Skeletal muscle cell (primary cell): Measurements from ENCODE around the gene CDC14B.
"Not testable (repeated sequence)": the region's sequence is repeated elsewhere in the genome, so short reads cannot be mapped to it uniquely, and the experiment has no call there.

Experiments used
- DNase-seq: peaks from one replicate; pipeline ENCODE4 v3.0.0-alpha.2; 2010; ENCODE audit warnings: low read depth
- H3K4me3 ChIP-seq: 2 replicates; pipeline ENCODE4 v1.5.1; 2011; ENCODE audit warnings: low read depth, mild to moderate bottlenecking, control low read depth, low read length, moderate library complexity

The CDC14B gene

DNA sequence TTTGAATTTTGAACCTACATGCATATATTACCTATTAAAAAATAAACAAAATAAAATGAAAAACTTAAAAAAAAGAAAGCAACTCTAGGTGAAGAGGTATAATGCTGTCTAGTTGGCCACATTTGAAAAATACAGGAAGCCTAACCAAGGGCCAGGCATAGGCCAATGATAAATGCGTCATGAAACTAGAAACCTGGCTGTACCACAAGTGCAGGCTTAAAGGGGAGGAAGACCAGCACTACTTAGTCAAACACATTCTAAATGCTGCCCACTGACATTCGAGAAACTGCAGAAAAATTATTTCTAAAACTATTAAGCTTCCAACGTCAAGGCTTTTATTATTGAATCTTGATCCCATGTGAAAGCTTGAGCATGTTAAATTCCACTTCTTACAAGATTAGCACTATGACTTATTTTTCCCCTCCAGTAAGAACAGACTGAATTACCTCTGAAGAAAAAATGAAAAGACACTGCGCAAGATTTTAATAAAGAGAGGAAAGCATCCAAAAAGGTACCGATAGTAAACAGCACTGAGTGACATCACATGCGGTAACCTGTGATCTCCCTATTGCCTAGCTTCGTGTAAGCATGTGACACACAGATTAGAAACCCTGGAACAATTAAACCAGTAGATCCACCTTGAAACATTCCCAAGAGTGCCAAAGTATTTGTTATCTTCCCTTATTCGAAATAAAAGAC lies 16.2 kb downstream of the CDC14B start:
- DNase-seq: no peak
- H3K4me3 ChIP-seq: no peak overlapping the region

DNA sequence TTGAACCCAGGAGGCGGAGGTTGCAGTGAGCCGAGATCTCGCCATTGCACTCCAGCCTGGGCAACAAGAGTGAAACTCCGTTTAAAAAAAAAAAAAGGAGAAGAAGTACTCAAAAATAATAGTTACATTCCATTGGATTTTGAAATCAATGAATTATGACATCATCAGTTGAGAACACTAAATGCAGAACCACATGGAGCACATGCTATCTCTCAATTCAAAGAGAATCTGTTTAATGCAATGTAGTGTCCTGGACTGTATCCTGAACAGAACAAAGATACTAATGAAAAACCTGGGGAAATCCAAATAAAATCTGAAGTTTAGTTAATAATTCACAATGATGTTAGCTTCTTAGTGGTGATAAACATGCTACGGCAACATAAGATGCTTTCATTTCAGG lies 20.3 kb downstream of the CDC14B start:
- DNase-seq: no peak
- no peak overlapping the region for H3K4me3 ChIP-seq

DNA sequence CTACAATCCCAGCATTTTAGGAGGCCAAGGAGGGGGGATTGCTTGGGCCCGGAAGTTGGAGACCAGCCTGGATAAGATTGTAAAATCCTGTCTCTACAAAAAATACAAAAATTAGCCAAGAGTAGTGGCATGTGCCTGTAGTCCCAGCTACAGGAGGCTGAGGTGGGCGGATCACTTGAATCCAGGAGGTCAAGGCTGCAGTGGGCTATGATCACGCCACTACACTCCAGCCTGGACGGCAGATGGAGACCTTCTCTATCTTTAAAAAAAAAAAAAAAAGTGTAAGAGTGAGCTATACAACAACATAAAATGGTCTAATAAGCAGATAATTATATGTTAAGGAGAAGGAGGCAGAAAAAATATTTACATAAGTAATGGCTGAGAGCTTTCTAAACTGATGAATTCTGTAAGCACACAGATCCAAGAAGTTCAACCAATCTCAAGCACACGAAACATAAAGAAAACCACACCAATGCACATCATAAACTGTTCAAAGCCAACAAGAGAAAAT lies 23.0 kb downstream of the CDC14B start:
- H3K4me3 ChIP-seq: no peak overlapping the region
- no peak for DNase-seq

DNA sequence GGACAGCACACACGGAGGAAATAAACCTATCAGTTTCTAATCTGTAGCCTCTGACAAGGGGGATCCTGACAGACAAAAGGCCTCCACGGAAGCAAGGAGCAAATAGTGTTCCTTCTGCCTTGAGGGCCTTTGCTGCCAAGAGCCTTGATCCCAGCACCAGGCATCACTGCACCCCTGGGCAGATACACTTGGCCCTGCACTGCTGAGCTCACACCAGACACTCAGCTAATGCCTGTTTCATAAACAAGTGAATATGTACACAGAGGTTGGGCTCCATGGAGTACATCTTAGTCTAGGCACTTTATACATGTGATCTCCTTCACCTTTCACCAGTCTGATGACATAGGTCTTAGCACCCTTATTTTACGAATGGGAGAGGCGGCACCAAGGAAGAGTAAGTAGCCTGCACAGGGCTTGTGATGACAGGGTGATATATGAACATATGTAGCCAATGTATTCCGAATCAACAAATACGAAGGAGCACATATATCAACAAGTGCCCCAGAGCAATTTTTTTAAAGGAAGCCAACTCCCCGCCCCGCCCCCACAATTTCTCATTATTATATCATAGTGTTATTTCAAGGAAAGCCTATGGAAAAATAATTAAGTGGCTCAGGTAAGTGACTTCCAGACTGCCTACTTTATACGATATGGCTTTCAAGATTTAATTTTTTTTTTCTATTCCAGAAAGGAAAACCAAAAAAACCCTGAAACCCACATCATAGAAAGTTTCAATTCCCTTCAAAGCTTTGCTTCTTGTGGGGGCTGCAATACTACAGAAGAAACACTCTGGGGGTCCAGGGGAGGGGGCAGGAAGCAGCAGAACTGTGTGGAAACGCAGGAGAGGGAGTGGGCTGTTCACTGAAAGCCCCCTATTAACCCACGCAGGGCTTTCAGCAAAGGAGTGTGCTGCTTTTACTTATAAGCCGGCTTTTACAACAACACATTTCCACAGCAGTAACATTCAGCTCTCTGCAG lies 32.0 kb downstream of the CDC14B start:
- DNase-seq: no peak
- H3K4me3 ChIP-seq: no peak overlapping the region

DNA sequence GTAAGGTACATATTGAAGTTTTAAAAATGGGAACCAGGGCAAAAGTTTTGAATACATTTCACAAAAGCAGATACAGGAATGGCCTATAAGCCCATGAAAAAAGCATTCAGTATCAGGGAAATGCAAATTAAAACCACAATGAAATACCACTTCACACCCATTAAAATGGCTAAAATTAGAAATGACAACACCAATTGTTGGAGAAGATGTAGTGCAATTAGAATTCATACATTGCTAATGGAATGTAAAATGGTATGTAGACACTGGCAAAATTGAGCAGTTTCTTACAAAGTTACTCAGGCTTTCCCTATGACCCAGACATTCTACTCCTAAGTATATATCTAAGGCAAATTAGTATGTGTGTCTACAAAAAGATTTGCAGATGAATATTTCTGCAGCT lies 34.2 kb downstream of the CDC14B start:
- H3K4me3 ChIP-seq: no peak overlapping the region
- DNase-seq: no peak

DNA sequence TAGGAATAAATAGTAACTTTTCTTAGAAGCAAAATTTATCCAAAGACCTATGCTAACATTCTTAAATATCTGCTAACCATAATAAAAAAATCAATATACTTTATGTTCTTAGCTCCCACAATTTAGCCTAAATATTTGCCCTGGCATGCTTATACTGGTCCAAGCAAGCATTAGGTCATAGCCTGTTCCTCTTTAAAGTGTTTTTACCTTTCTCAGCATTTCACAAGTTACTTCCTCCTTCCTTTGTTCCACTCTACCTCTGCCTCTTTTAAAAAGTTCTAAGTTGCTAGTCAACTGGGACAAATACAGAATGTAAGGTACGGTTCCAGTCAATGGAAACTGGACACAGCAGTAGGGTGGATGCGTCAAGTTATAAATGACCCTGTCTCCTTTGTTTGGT lies 37.4 kb downstream of the CDC14B start:
- not testable (repeated sequence) for H3K4me3 ChIP-seq, DNase-seq

DNA sequence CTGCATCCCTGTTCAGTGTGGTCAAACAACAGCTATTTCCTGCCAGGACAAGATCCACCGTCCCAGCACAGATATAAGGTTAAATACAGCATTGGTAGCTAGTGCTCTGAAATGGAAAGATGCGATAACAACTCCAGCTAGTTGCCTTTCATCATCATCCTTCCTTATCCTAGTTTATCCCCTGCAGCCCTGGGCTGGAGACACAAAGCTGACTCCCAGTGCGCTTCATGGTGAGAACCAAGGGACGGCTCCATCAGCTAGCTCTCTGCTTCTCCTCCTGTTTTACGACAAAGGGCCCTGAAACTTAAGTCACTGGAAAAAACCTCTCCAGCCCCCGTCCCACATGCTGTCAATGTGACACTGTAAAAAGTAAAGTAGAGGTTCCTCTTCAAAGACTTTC lies 37.9 kb downstream of the CDC14B start:
- DNase-seq: no peak
- H3K4me3 ChIP-seq: no peak overlapping the region

DNA sequence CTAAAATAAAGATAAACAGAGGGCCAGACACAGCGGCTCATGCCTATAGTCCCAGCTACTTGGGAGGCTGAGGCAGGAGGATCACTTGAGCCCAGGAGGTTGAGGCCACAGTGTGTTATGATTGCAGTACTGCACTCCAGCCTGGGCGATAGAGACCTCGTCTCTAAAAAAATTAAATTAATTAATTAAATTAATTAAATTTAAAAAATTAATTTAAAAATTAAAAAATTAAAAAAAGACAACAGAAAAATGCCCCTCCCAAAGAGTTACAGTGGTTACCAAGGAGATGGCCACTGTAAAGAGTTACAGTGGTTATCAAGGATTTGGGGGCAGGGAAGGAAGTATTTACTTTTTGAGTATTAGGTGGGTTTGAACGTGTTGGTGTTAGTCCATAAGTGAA lies 38.3 kb downstream of the CDC14B start:
- no peak for DNase-seq
- no peak overlapping the region for H3K4me3 ChIP-seq

DNA sequence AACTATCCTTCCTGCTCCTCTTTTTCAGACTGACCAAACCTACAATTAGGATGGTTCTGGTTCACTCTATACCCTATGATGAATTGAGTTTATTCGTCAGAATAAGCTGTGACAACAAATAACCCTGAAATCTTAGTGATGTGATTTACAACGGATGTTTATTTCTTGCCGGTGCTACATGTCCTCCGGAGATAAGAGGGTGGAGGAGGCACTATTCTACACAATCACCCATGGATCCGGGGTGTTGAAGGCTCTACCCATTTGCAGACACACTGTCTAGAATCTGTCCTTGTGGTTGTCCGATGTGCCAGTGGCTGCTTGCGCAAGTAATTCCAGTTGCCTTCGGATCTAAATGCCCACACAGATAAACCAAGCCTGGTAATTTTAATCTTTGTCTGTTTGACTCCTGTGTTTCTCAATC lies 44.7 kb downstream of the CDC14B start:
- DNase-seq: no peak
- H3K4me3 ChIP-seq: no peak overlapping the region

DNA sequence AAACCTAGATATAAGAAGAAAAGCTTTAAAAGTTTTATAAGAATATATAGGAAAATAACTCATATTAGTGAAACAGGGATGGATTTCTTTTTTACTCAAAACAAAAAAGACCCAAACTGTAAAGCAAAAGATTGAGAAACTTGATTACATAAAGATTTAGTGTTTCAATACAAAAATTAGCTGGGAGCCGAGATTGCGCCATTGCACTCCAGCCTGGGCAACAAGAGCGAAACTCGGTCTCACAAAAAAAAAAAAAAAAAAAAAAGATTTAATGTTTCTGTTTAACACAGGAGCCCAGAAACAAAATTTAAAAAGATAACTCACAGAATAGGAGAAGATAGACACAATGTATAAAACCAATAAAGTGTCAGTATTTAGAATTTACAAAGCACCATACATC lies 45.2 kb downstream of the CDC14B start:
- H3K4me3 ChIP-seq: no peak overlapping the region
- DNase-seq: no peak

DNA sequence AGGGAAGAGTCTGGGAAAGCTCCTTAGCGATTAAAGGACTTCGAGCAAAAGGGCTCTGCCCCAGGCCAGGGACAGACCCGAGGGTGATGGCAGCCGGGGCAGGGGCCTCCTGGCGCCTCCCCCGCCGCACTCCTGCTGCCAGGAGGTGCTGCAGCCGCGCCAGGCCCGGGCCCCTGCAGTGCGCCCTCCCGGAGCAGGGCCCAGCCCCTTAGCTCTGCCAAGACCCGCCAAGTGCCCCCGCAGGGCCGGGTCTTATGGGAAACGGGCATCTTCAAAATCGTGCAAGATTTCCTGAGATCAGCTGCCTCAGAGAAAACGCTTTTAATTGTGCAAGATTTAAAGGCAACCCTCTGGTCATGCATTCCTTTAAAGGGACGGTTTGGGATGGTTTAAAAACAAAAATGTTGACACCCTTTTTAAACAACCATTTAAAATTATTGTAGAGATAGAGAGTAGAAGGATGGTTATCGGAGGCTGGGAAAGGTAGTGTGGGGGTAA lies 52.4 kb downstream of the CDC14B start:
- H3K4me3 ChIP-seq: peak overlapping the region; percentile 61
- DNase-seq: no peak

DNA sequence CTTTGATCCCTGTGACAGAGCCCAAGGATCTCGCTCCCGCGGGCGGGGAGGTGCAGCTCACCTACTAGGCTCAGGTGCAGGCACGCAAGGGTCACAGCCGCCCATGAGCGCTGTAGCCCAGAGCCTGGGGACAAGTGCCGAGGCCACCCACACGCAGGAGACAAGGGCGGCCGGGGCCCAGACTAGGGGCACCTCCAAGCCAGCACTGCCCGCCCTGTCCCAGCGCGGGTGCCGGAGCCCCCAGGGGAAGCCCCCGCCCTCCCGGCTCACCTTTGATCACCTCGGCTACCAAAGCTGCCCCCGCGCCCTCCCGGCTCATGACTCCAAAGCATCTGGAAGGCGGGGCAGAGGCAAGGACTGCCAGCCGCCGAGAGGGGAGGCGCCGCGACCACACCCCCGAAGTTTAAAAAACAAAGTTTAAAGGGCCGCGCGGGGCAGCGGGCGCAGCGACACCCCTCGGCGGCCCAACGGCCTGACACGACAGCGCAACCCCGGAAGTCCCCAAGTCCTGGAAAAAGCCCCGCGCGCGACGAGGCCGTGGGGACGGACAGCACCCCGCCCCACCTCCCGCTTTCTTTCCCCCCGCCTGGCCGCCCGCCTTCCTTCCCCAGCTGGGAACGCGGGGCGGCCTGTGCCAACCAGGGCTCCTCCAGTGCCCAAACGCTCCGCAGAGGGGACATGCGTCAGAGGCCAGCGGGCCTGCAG lies 53.0 kb downstream of the CDC14B start:
- DNase-seq: no peak

DNA sequence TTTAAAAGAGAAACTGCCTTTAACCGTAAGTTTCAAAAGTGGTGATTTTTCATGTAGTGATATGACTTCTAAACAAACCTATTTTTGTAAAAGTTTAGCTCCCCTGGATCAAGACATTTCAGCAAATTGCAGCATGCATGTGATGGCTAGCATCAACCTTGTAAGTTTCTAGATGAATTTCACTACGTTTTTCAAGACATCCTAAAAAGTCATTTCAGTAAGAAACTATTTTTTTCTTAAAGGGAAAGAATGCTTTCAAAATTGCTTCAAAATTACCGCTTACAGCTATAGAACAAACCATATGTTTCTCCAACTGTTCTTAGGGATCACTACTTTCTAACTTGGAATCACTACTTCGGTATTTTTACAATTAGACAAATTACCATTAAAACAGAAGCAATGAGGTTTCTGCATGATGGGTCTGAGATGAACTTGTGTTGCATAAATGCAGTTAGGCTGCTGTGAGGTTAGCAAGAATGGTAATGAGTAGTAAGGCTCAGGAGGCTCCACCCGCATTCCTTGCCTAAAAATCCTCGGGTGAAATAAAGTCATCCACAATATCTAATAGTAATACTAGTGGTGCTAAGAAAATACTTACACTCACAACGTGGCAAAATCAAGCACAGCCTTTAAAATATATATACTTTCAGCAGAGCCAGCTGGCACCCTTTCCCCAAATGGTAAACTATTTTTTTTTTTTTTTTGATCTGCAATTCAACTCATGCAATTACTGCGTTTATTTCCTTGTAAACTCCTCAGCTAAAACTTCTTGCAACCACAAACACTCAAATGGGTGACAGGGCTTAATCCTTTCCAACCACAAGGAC lies 53.8 kb downstream of the CDC14B start:
- no peak for DNase-seq

More for the DNA sequence above, 53.0 kb downstream of the CDC14B start:
- peak overlapping the region; percentile 61 for H3K4me3 ChIP-seq

DNA sequence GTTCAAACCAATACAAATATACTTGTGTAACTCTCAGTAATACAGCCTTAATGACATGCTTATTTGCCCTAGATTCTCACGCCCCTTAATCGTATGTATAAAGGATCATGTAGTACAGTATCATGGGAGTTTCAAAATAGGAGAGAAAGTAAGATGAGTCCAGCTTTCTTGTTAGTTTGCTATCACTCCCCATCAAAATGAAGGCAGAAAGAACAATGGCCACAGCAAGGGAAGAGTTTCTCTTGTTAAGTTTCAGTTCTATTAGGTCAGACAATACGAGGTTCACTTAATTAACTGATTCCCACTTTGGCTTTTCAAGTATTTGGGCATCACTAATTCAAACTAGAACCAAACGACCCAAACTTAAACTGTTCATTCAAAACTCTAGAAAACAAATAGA lies 55.4 kb downstream of the CDC14B start:
- H3K4me3 ChIP-seq: no peak overlapping the region
- DNase-seq: no peak

More for the DNA sequence above, 53.8 kb downstream of the CDC14B start:
- peak overlapping the region; percentile 61 for H3K4me3 ChIP-seq

DNA sequence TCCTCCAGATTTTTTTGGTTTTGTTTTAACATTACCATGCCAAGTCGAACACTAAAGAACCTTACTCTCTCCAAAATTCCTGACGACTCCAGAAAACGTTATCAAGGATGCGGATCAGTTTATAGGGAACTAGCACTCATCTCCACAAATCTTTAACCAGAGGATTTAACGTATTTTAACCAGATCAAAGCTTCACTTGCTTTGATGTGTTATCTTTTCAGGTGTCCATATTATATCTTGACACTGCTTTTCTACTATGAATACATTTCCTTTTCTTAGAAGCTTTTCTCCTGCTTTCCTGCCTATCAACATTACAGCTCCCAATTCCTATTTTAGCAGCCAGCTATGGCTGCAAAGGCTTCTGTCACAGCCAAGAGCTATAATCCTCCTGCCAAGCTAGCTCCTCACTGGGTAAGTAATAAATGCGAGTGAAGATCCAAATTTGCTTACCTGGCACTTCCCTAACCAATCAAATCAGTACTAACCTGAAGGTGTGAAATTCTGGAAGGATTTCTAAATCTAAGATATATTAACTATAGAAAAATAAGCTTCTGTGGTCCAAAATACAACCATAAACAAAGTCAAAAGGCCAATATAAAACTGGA lies 60.2 kb downstream of the CDC14B start:
- DNase-seq: no peak
- H3K4me3 ChIP-seq: no peak overlapping the region

DNA sequence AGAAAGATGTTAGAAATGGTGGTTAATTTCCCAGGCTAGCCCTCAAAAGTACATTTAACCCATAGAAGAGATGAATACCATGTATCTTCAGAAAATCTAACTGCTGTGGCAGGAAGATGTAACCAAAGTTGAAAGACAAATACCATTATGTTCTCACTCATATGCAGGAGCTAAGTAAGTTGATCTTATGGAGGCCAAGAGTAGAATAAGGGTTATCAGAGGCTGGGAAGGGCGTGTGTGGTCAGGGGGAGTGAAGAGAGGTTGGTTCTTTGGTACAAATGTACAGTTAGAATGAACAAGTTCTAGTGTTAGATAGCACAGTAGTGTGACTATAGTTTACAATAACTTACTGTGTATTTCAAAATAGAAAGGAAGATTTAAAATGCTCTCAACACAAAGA lies 61.7 kb downstream of the CDC14B start:
- H3K4me3 ChIP-seq: no peak overlapping the region

DNA sequence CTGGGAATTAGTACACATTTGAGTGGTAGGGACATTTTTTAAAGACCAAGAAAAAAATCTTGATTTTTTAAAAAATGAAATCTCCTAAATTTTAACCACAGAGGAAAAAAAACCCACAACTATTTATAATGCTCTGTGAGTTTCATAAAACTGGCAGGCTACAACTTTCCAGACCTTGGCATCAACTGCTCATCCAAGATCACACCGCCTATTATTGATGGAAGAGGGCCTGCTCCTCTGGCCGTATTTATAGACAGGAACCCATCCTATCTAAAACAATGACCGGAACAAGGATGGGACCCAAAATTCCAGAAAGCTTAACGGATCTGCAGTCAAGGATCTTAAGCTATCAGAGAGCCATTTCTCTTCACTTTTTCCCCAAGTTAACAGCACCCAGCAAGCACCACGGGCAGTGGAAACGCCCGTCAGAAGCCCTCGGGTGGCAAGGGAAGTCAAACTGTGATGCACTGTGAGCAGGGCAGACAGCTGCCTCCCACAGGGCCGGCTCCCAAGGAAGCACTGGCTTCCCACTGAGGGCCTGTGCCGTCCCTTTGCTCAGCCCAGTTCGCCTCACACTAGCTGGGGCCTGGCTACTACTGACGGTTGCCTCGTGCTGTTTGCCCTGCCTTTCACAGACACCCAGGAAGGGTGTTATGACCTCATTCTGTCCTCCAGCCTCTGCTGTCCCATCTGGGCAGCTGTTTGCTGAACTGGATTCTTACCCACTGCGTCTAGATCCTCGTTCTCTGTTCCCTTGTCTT lies 62.8 kb downstream of the CDC14B start:
- DNase-seq: no peak
- no peak overlapping the region for H3K4me3 ChIP-seq

More for the DNA sequence above, 61.7 kb downstream of the CDC14B start:
- no peak for DNase-seq
